Body of pancreas (tissue), 4 donors: ENCODE measurements around the gene PPAN. TPM values are rescaled to one million over a fixed set of nuclear protein-coding genes. Genes with fewer than 3 reads are reported as not detected.
A peak's percentile ranks its signal among the peaks of the same experiment; 100 is the strongest.

Experiments
- ATAC-seq: fragments of 150-250 bp; one replicate; pipeline ENCODE4 v1.9.1; 2016
- DNase-seq, 4 donors: peaks; one replicate each; pipeline ENCODE4 v3.0.0-alpha.2; 2019
- H3K27ac ChIP-seq, 4 donors: fragments of 200-600 bp; sonication (generic); 1 replicate in 3 of 4; 2 replicates in 1 of 4; pipeline versions ENCODE4 v1.5.1 to v1.6.1; 2016 to 2019; ENCODE audit warnings: mild to moderate bottlenecking in 1 of 4, mixed read lengths in 1 of 4, moderate library complexity in 1 of 4
- H3K27me3 ChIP-seq, 2 donors: fragments of 200-600 bp; sonication (generic); one replicate each; pipeline ENCODE4 v1.6.0; 2016; ENCODE audit warnings: mild to moderate bottlenecking in 1 of 2
- H3K36me3 ChIP-seq, 2 donors: fragments of 200-600 bp; sonication (generic); replicated peaks in 1 of 2; 2 replicates each; pipeline ENCODE4 v1.5.1; 2016; ENCODE audit warnings: low read depth in 2 of 2; ENCODE audit not compliant: insufficient read depth in 1 of 2
- H3K4me1 ChIP-seq: fragments of 200-600 bp; sonication (generic); one replicate; pipeline ENCODE4 v1.6.0; 2016
- H3K4me3 ChIP-seq, 2 donors: fragments of 200-600 bp; sonication (generic); 1 replicate in 1 of 2; 2 replicates in 1 of 2; pipeline ENCODE4 v1.5.1; 2016 to 2019
- H3K9me3 ChIP-seq, 3 donors: fragments of 200-600 bp; sonication (generic); 1 replicate in 2 of 3; 2 replicates in 1 of 3; pipeline ENCODE4 v1.5.1; 2016
- CTCF ChIP-seq, 7 experiments: fragments of 450-650 bp in 4 of 7; fragments of 200-600 bp in 3 of 7; sonication (generic) in 3 of 7; IDR thresholded peaks; one replicate each; pipeline ENCODE4 v1.5.1; 2016 to 2019; ENCODE audit warnings: antibody characterized with exemption in 7 of 7
- POLR2A ChIP-seq, 3 donors: fragments of 450-650 bp; IDR thresholded peaks; one replicate each; pipeline ENCODE4 v1.6.1; 2016; ENCODE audit warnings: antibody characterized with exemption in 3 of 3, mild to moderate bottlenecking in 2 of 3
- WGBS, 2 donors: methylation state at CpG; one replicate each; pipeline ENCODE4 v1.1.5; 2017; 5-methylcytosine and 5-hydroxymethylcytosine counted together
- intact Hi-C: fragments of 100-400 bp; cut with DNase I; formaldehyde crosslinking; loops from one replicate; pipeline ENCODE4 v1.15.1; 2023
- total RNA-seq, 2 donors: library from RNA; depleted of rRNA; stranded (reverse); fragments of >200 nt; gene quantifications; one replicate each; pipeline ENCODE4 v1.1.0, GENCODE V29; 2016

Gene PPAN
- total RNA-seq, 2 donors from 2014 or later: 11.5 to 14.0 TPM

DNA sequence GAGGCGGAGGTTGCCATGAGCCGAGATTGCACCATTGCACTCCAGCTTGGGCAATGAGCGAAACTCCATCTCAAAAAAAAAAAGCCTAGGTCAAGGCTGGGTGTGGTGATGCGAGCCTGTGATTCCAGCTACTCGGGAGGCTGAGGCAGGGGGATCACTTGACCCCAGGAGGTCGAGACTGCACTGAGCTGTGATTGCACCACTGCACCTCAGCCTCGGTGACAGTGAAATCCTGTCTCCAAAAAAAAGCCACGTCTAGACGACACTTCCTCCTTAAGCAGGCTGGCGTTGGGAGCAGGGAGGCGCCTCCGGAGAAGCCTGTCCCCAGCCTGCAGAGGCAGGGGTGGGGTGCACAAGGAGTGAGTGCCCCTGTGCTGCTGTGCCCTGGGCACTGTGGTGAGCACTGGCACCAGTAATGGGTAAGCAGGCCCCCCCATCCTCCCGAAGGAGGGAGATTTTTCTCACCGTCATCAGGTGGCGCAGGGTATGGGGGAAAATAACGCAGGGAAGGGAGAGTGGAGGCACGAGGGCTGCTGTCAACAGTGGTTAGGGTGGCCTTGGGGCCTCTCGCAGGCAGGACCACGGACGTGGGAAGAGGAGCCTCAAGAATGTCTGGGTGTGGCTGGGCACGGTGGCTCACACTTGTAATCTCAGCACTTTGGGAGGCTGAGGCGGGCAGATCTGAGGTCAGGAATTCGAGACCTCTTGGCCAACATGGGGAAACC lies 6.0 kb downstream of the PPAN start:
- TF ChIP-seq POLR2A (IDR thresholded peaks at IDR 0.05) (peak; percentile 4 to 10 (median 9)), CTCF (IDR thresholded peaks at IDR 0.05) (no peak)
- H3K27ac ChIP-seq: peak overlapping the region in 2 of 4 donors; percentile 27 to 52

DNA sequence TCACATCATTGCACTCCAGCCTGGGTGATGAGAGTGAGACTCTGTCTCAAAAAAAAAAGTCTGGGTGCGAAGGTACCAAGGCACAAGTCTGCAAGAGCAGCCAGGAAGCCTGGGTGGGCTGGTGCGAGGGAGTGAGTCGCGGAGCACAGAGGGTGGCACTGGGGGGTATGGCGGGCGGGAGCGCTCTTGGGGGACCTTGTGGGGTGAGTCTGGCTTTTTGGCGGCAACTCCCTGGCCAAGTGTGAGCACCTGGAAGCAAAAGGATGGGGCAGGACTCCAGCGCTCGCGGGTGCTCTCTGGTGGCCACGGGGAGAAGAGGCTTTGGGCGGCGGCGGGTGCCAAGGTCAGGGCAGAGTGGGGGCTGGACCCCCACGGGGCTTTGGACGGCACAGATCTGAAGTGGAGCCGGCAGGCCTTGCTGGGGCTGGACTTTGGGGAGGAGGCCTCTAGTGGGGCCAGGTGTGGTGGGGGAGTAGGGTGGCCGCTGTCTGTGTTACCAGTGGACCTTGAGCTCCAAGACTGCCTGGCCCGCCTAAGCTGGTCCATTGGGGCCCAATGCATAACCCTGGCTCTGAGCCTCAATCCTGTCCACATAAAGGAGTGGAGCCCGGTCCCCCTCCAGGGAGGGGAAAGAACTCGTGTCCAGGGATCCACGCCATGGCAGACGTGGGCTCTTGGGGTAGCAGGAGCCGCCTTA lies 6.9 kb downstream of the PPAN start:
- TF ChIP-seq POLR2A (IDR thresholded peaks at IDR 0.05): no peak
- TF ChIP-seq CTCF (IDR thresholded peaks at IDR 0.05): peak; percentile 54 to 79 (median 64)
- DNase-seq: peak; percentile 56 to 71 (median 66)
- peak; percentile 66 for ATAC-seq
- Histone ChIP-seq H3K27me3 (no peaks in the 10 kb centered on the region), H3K4me1 (peaks cover 15% of the 10 kb centered on the region), H3K4me3 (no peak overlapping the region), H3K9me3 (no peaks in the 10 kb centered on the region), H3K27ac (peak overlapping the region in 3 of 4 donors; percentile 27 to 57 (median 52)), H3K36me3 (peaks cover 30 to 48% of the 10 kb centered on the region in 2 donors)
- WGBS, 2 donors: 18 to 28% methylated on average over 7 to 25 of the region's 25 CpGs
- intact Hi-C loops: loop anchor here (5.0 kb wide), 1 partner anchor 186 kb away; no protein-coding TSS in a partner anchor

More for the DNA sequence above, 6.0 kb downstream of the PPAN start:
- 42 to 44% methylated on average over 23 of the region's 23 CpGs for WGBS, 2 donors
- Histone ChIP-seq H3K9me3 (no peaks in the 10 kb centered on the region), H3K4me1 (peaks cover 21% of the 10 kb centered on the region), H3K27me3 (no peaks in the 10 kb centered on the region), H3K36me3 (peaks cover 30 to 50% of the 10 kb centered on the region in 2 donors), H3K4me3 (no peak overlapping the region)
- intact Hi-C loops: loop anchor here (5.0 kb wide), 1 partner anchor 185 kb away; no protein-coding TSS in a partner anchor
- DNase-seq (no peak), ATAC-seq (no peak)

GRCh38 chr19:10113592-10113963 lies 7.4 kb downstream of the PPAN start:
- peaks cover 20% of the 10 kb centered on the region for H3K4me1 ChIP-seq
- ATAC-seq (peak; percentile 4), DNase-seq (peak in 2 of 4 donors; percentile 29 to 42)
- H3K36me3 ChIP-seq: peaks cover 24 to 44% of the 10 kb centered on the region in 2 donors
- H3K27ac ChIP-seq: peak overlapping the region in 3 of 4 donors; percentile 27 to 57 (median 52)
- no peaks in the 10 kb centered on the region for H3K27me3 ChIP-seq
- no peak for TF ChIP-seq POLR2A (IDR thresholded peaks at IDR 0.05)
- TF ChIP-seq CTCF (IDR thresholded peaks at IDR 0.05): no peak
- no peak overlapping the region for H3K4me3 ChIP-seq
- 60 to 71% methylated on average over 8 to 18 of the region's 19 CpGs for WGBS, 2 donors
- H3K9me3 ChIP-seq: no peaks in the 10 kb centered on the region
- intact Hi-C loops: loop anchor here (5.0 kb wide), 1 partner anchor 186 kb away; no protein-coding TSS in a partner anchor

DNA sequence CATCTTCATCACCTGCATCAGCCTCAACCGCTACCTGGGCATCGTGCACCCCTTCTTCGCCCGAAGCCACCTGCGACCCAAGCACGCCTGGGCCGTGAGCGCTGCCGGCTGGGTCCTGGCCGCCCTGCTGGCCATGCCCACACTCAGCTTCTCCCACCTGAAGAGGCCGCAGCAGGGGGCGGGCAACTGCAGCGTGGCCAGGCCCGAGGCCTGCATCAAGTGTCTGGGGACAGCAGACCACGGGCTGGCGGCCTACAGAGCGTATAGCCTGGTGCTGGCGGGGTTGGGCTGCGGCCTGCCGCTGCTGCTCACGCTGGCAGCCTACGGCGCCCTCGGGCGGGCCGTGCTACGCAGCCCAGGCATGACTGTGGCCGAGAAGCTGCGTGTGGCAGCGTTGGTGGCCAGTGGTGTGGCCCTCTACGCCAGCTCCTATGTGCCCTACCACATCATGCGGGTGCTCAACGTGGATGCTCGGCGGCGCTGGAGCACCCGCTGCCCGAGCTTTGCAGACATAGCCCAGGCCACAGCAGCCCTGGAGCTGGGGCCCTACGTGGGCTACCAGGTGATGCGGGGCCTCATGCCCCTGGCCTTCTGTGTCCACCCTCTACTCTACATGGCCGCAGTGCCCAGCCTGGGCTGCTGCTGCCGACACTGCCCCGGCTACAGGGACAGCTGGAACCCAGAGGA lies 7.9 kb downstream of the PPAN start:
- ATAC-seq: peak; percentile 5
- H3K9me3 ChIP-seq: no peaks in the 10 kb centered on the region
- no peaks in the 10 kb centered on the region for H3K27me3 ChIP-seq
- intact Hi-C loops: loop anchor here (5.0 kb wide), 1 partner anchor 187 kb away; no protein-coding TSS in a partner anchor
- peaks cover 24 to 44% of the 10 kb centered on the region in 2 donors for H3K36me3 ChIP-seq
- DNase-seq: peak in 1 of 4 donors; percentile 40
- no peak for TF ChIP-seq CTCF (IDR thresholded peaks at IDR 0.05)
- no peak for TF ChIP-seq POLR2A (IDR thresholded peaks at IDR 0.05)
- H3K27ac ChIP-seq: no peak overlapping the region
- 80 to 88% methylated on average over 10 to 32 of the region's 43 CpGs for WGBS, 2 donors
- H3K4me1 ChIP-seq: peaks cover 25% of the 10 kb centered on the region
- H3K4me3 ChIP-seq: no peak overlapping the region
